Measurements from ENCODE around the gene PPP3CA. TPM values are rescaled to one million over a fixed set of nuclear protein-coding genes. Genes with fewer than 3 reads are reported as not detected.

PPP3CA gene
- total RNA-seq, 2 donors from 2014 or later, result 36.6 to 39.2 TPM

- Mint-ChIP-seq H3K27ac (no peak overlapping the region), H3K36me3 (ENCODE audit: low read depth) (no peaks in the 10 kb centered on the region), H3K27me3 (ENCODE audit: insufficient read depth) (no peaks in the 10 kb centered on the region), H3K4me3 (no peak overlapping the region), H3K9me3 (no peaks in the 10 kb centered on the region), H3K4me1 (peaks cover 21% of the 10 kb centered on the region)
- TF ChIP-seq CTCF (conservative IDR thresholded peaks at IDR 0.05), result no peak
- Histone ChIP-seq H3K36me3 (ENCODE audit: control insufficient read depth, insufficient read depth, low read length) (no peaks in the 10 kb centered on the region), H3K9me3 (ENCODE audit: control insufficient read depth, low read length) (no peaks in the 10 kb centered on the region), H3K27me3 (ENCODE audit: control insufficient read depth, insufficient read depth, low read length, poor library complexity, severe bottlenecking) (no peaks in the 10 kb centered on the region), H3K4me1 (ENCODE audit: control insufficient read depth, insufficient read depth, low read length) (peaks cover 2% of the 10 kb centered on the region), H3K4me3 (ENCODE audit: low read length) (no peak overlapping the region), H3K9ac (ENCODE audit: extremely low read depth, low read length, poor library complexity, severe bottlenecking) (no peak overlapping the region), H3K27ac (ENCODE audit: low read depth, low read length) (no peak overlapping the region)
- no peak for DNase-seq
- 100% methylated on average over 2 of the region's 3 CpGs; no CpG with 5 or more reads in 1 of the 2 experiments for WGBS, 2 experiments (ENCODE audit: insufficient coverage in 1 of 2, insufficient read length in 1 of 2)
Observed at GRCh38 chr4:101294597-101294996, 52.7 kb downstream of the PPP3CA start.

- DNase-seq, result no peak
- H3K27ac ChIP-seq (ENCODE audit: low read depth, low read length), result no peak overlapping the region
- no peaks in the 10 kb centered on the region for H3K9me3 Mint-ChIP-seq
- H3K4me1 Mint-ChIP-seq, result peaks cover 29% of the 10 kb centered on the region
- H3K27ac Mint-ChIP-seq, result no peak overlapping the region
- 85 to 100% methylated on average over 1 to 2 of the region's 2 CpGs for WGBS, 2 experiments (ENCODE audit: insufficient coverage in 1 of 2, insufficient read length in 1 of 2)
- no peaks in the 10 kb centered on the region for H3K27me3 ChIP-seq (ENCODE audit: control insufficient read depth, insufficient read depth, low read length, poor library complexity, severe bottlenecking)
- H3K9me3 ChIP-seq (ENCODE audit: control insufficient read depth, low read length), result no peaks in the 10 kb centered on the region
- H3K4me3 Mint-ChIP-seq, result no peak overlapping the region
- no peaks in the 10 kb centered on the region for H3K27me3 Mint-ChIP-seq (ENCODE audit: insufficient read depth)
- no peaks in the 10 kb centered on the region for H3K36me3 ChIP-seq (ENCODE audit: control insufficient read depth, insufficient read depth, low read length)
- TF ChIP-seq CTCF (conservative IDR thresholded peaks at IDR 0.05), result no peak
- H3K36me3 Mint-ChIP-seq (ENCODE audit: low read depth), result no peaks in the 10 kb centered on the region
- no peak overlapping the region for H3K4me3 ChIP-seq (ENCODE audit: low read length)
- H3K9ac ChIP-seq (ENCODE audit: extremely low read depth, low read length, poor library complexity, severe bottlenecking), result no peak overlapping the region
- peaks cover 5% of the 10 kb centered on the region for H3K4me1 ChIP-seq (ENCODE audit: control insufficient read depth, insufficient read depth, low read length)
Observed at GRCh38 chr4:101292901-101293300, 54.4 kb downstream of the PPP3CA start.

- H3K36me3 Mint-ChIP-seq (ENCODE audit: low read depth), result no peaks in the 10 kb centered on the region
- no peak overlapping the region for H3K27ac Mint-ChIP-seq
- H3K4me3 Mint-ChIP-seq, result no peak overlapping the region
- Histone ChIP-seq H3K4me3 (ENCODE audit: low read length) (no peak overlapping the region), H3K36me3 (ENCODE audit: control insufficient read depth, insufficient read depth, low read length) (no peaks in the 10 kb centered on the region), H3K9ac (ENCODE audit: extremely low read depth, low read length, poor library complexity, severe bottlenecking) (no peak overlapping the region), H3K4me1 (ENCODE audit: control insufficient read depth, insufficient read depth, low read length) (peaks cover 8% of the 10 kb centered on the region), H3K27ac (ENCODE audit: low read depth, low read length) (no peak overlapping the region), H3K27me3 (ENCODE audit: control insufficient read depth, insufficient read depth, low read length, poor library complexity, severe bottlenecking) (no peaks in the 10 kb centered on the region), H3K9me3 (ENCODE audit: control insufficient read depth, low read length) (no peaks in the 10 kb centered on the region)
- no peaks in the 10 kb centered on the region for H3K27me3 Mint-ChIP-seq (ENCODE audit: insufficient read depth)
- no peak for DNase-seq
- WGBS, 2 experiments (ENCODE audit: insufficient coverage in 1 of 2, insufficient read length in 1 of 2), result 79 to 89% methylated on average over 2 to 4 of the region's 4 CpGs
- no peaks in the 10 kb centered on the region for H3K9me3 Mint-ChIP-seq
- no peak for TF ChIP-seq CTCF (conservative IDR thresholded peaks at IDR 0.05)
- peaks cover 36% of the 10 kb centered on the region for H3K4me1 Mint-ChIP-seq
Observed at GRCh38 chr4:101292214-101292613, 55.1 kb downstream of the PPP3CA start.
